ENCODE data around the gene CYP2D6.

The CYP2D6 gene

GRCh38 chr22:42171417-42171816, 40.8 kb upstream of the CYP2D6 start:
- Histone ChIP-seq H3K4me1 (ENCODE audit: control insufficient read depth, insufficient read depth, low read length) (peaks cover 2% of the 10 kb centered on the region; the same call in 1 of the 2 replicates), H3K27ac (ENCODE audit: low read length) (no peak overlapping the region), H3K9me3 (ENCODE audit: control insufficient read depth, insufficient read depth, low read length) (no peaks in the 10 kb centered on the region), H3K27me3 (ENCODE audit: control insufficient read depth, insufficient read depth, low read length) (no peaks in the 10 kb centered on the region), H3K4me3 (ENCODE audit: low read length) (no peak overlapping the region), H3K36me3 (ENCODE audit: control insufficient read depth, insufficient read depth, low read length) (0 out of 2 replicates have a peak, but pooled peaks cover 2% of the 10 kb centered on the region)
- no CpG with 5 or more reads among the region's 5 CpGs for WGBS (ENCODE audit: insufficient coverage, insufficient read length)
- no peak for DNase-seq (ENCODE audit: low read depth, low spot score)

- Histone ChIP-seq H3K27ac (ENCODE audit: low read length) (no peak overlapping the region), H3K36me3 (ENCODE audit: control insufficient read depth, insufficient read depth, low read length) (0 out of 2 replicates have a peak, but pooled peaks cover 2% of the 10 kb centered on the region), H3K27me3 (ENCODE audit: control insufficient read depth, insufficient read depth, low read length) (no peaks in the 10 kb centered on the region), H3K4me3 (ENCODE audit: low read length) (no peak overlapping the region), H3K9me3 (ENCODE audit: control insufficient read depth, insufficient read depth, low read length) (no peaks in the 10 kb centered on the region), H3K4me1 (ENCODE audit: control insufficient read depth, insufficient read depth, low read length) (peaks cover 2% of the 10 kb centered on the region; the same call in 1 of the 2 replicates)
- no peak for DNase-seq (ENCODE audit: low read depth, low spot score)
- no CpG with 5 or more reads among the region's 5 CpGs for WGBS (ENCODE audit: insufficient coverage, insufficient read length)
Measured at GRCh38 chr22:42170946-42171345, 40.3 kb upstream of the CYP2D6 start.

GRCh38 chr22:42169055-42169469, 38.5 kb upstream of the CYP2D6 start:
- 0 out of 2 replicates have a peak, but pooled peaks cover 2% of the 10 kb centered on the region for H3K36me3 ChIP-seq (ENCODE audit: control insufficient read depth, insufficient read depth, low read length)
- peak; percentile 64 for DNase-seq (ENCODE audit: low read depth, low spot score)
- WGBS (ENCODE audit: insufficient coverage, insufficient read length), result no CpG with 5 or more reads among the region's 7 CpGs
- H3K4me1 ChIP-seq (ENCODE audit: control insufficient read depth, insufficient read depth, low read length), result peaks cover 2% of the 10 kb centered on the region; the same call in 1 of the 2 replicates
- H3K4me3 ChIP-seq (ENCODE audit: low read length), result no peak overlapping the region
- no peaks in the 10 kb centered on the region for H3K27me3 ChIP-seq (ENCODE audit: control insufficient read depth, insufficient read depth, low read length)
- no peaks in the 10 kb centered on the region for H3K9me3 ChIP-seq (ENCODE audit: control insufficient read depth, insufficient read depth, low read length)
- no peak overlapping the region for H3K27ac ChIP-seq (ENCODE audit: low read length)

GRCh38 chr22:42168476-42168875, 37.9 kb upstream of the CYP2D6 start:
- WGBS (ENCODE audit: insufficient coverage, insufficient read length), result no CpG with 5 or more reads among the region's 15 CpGs
- H3K9me3 ChIP-seq (ENCODE audit: control insufficient read depth, insufficient read depth, low read length), result no peaks in the 10 kb centered on the region
- H3K4me3 ChIP-seq (ENCODE audit: low read length), result no peak overlapping the region
- H3K27me3 ChIP-seq (ENCODE audit: control insufficient read depth, insufficient read depth, low read length), result no peaks in the 10 kb centered on the region
- peaks cover 2% of the 10 kb centered on the region; the same call in 1 of the 2 replicates for H3K4me1 ChIP-seq (ENCODE audit: control insufficient read depth, insufficient read depth, low read length)
- no peak for DNase-seq (ENCODE audit: low read depth, low spot score)
- no peak overlapping the region for H3K27ac ChIP-seq (ENCODE audit: low read length)
- 0 out of 2 replicates have a peak, but pooled peaks cover 2% of the 10 kb centered on the region for H3K36me3 ChIP-seq (ENCODE audit: control insufficient read depth, insufficient read depth, low read length)

GRCh38 chr22:42167066-42167465, 36.5 kb upstream of the CYP2D6 start:
- H3K4me3 ChIP-seq (ENCODE audit: low read length), result no peak overlapping the region
- no peaks in the 10 kb centered on the region for H3K27me3 ChIP-seq (ENCODE audit: control insufficient read depth, insufficient read depth, low read length)
- H3K4me1 ChIP-seq (ENCODE audit: control insufficient read depth, insufficient read depth, low read length), result peaks cover 2% of the 10 kb centered on the region; the same call in 1 of the 2 replicates
- no CpG with 5 or more reads among the region's 10 CpGs for WGBS (ENCODE audit: insufficient coverage, insufficient read length)
- DNase-seq (ENCODE audit: low read depth, low spot score), result no peak
- no peak overlapping the region for H3K27ac ChIP-seq (ENCODE audit: low read length)
- no peaks in the 10 kb centered on the region for H3K9me3 ChIP-seq (ENCODE audit: control insufficient read depth, insufficient read depth, low read length)
- peaks cover 6% of the 10 kb centered on the region; the same call in 1 of the 2 replicates for H3K36me3 ChIP-seq (ENCODE audit: control insufficient read depth, insufficient read depth, low read length)

- no peaks in the 10 kb centered on the region for H3K27me3 ChIP-seq (ENCODE audit: control insufficient read depth, insufficient read depth, low read length)
- no peak for DNase-seq (ENCODE audit: low read depth, low spot score)
- peaks cover 6% of the 10 kb centered on the region; the same call in 1 of the 2 replicates for H3K36me3 ChIP-seq (ENCODE audit: control insufficient read depth, insufficient read depth, low read length)
- no CpG with 5 or more reads among the region's 5 CpGs for WGBS (ENCODE audit: insufficient coverage, insufficient read length)
- no peaks in the 10 kb centered on the region for H3K4me1 ChIP-seq (ENCODE audit: control insufficient read depth, insufficient read depth, low read length)
- no peaks in the 10 kb centered on the region for H3K9me3 ChIP-seq (ENCODE audit: control insufficient read depth, insufficient read depth, low read length)
- no peak overlapping the region for H3K27ac ChIP-seq (ENCODE audit: low read length)
- no peak overlapping the region for H3K4me3 ChIP-seq (ENCODE audit: low read length)
Measured at GRCh38 chr22:42164901-42165300, 34.3 kb upstream of the CYP2D6 start.

GRCh38 chr22:42163515-42163914, 32.9 kb upstream of the CYP2D6 start:
- Histone ChIP-seq H3K4me3 (ENCODE audit: low read length) (no peak overlapping the region), H3K27me3 (ENCODE audit: control insufficient read depth, insufficient read depth, low read length) (no peaks in the 10 kb centered on the region), H3K4me1 (ENCODE audit: control insufficient read depth, insufficient read depth, low read length) (no peaks in the 10 kb centered on the region), H3K27ac (ENCODE audit: low read length) (no peak overlapping the region), H3K36me3 (ENCODE audit: control insufficient read depth, insufficient read depth, low read length) (peaks cover 6% of the 10 kb centered on the region; the same call in 1 of the 2 replicates), H3K9me3 (ENCODE audit: control insufficient read depth, insufficient read depth, low read length) (no peaks in the 10 kb centered on the region)
- no CpG with 5 or more reads among the region's 11 CpGs for WGBS (ENCODE audit: insufficient coverage, insufficient read length)
- DNase-seq (ENCODE audit: low read depth, low spot score), result no peak

GRCh38 chr22:42162728-42163489, 32.3 kb upstream of the CYP2D6 start:
- no peaks in the 10 kb centered on the region for H3K9me3 ChIP-seq (ENCODE audit: control insufficient read depth, insufficient read depth, low read length)

GRCh38 chr22:42160830-42161696, 30.5 kb upstream of the CYP2D6 start:
- H3K4me1 ChIP-seq (ENCODE audit: control insufficient read depth, insufficient read depth, low read length), result no peaks in the 10 kb centered on the region
- no peak overlapping the region for H3K4me3 ChIP-seq (ENCODE audit: low read length)
- H3K36me3 ChIP-seq (ENCODE audit: control insufficient read depth, insufficient read depth, low read length), result peaks cover 4% of the 10 kb centered on the region; the same call in 1 of the 2 replicates
- no peaks in the 10 kb centered on the region for H3K9me3 ChIP-seq (ENCODE audit: control insufficient read depth, insufficient read depth, low read length)
- DNase-seq (ENCODE audit: low read depth, low spot score), result no peak
- no CpG with 5 or more reads among the region's 18 CpGs for WGBS (ENCODE audit: insufficient coverage, insufficient read length)
- H3K27me3 ChIP-seq (ENCODE audit: control insufficient read depth, insufficient read depth, low read length), result no peaks in the 10 kb centered on the region
- no peak overlapping the region for H3K27ac ChIP-seq (ENCODE audit: low read length)

More at GRCh38 chr22:42162728-42163489, 32.3 kb upstream of the CYP2D6 start:
- Histone ChIP-seq H3K27ac (ENCODE audit: low read length) (no peak overlapping the region), H3K4me1 (ENCODE audit: control insufficient read depth, insufficient read depth, low read length) (no peaks in the 10 kb centered on the region), H3K36me3 (ENCODE audit: control insufficient read depth, insufficient read depth, low read length) (peaks cover 4% of the 10 kb centered on the region; the same call in 1 of the 2 replicates), H3K27me3 (ENCODE audit: control insufficient read depth, insufficient read depth, low read length) (no peaks in the 10 kb centered on the region), H3K4me3 (ENCODE audit: low read length) (no peak overlapping the region)
- no CpG with 5 or more reads among the region's 12 CpGs for WGBS (ENCODE audit: insufficient coverage, insufficient read length)
- DNase-seq (ENCODE audit: low read depth, low spot score), result no peak

GRCh38 chr22:42160251-42160650, 29.6 kb upstream of the CYP2D6 start:
- Histone ChIP-seq H3K4me1 (ENCODE audit: control insufficient read depth, insufficient read depth, low read length) (no peaks in the 10 kb centered on the region), H3K36me3 (ENCODE audit: control insufficient read depth, insufficient read depth, low read length) (peaks cover 4% of the 10 kb centered on the region; the same call in 1 of the 2 replicates), H3K4me3 (ENCODE audit: low read length) (no peak overlapping the region), H3K27me3 (ENCODE audit: control insufficient read depth, insufficient read depth, low read length) (no peaks in the 10 kb centered on the region), H3K9me3 (ENCODE audit: control insufficient read depth, insufficient read depth, low read length) (no peaks in the 10 kb centered on the region), H3K27ac (ENCODE audit: low read length) (no peak overlapping the region)
- 100% methylated on average over 1 of the region's 4 CpGs for WGBS (ENCODE audit: insufficient coverage, insufficient read length)
- DNase-seq (ENCODE audit: low read depth, low spot score), result no peak
